NCI-H1417 (cell line): ENCODE measurements around the gene NCAPH2.
A peak's percentile ranks its signal among the peaks of the same experiment; 100 is the strongest.
"Not testable (repeated sequence)": the region's sequence is repeated elsewhere in the genome, so short reads cannot be mapped to it uniquely, and the experiment has no call there.

Experiments
- DNase-seq, 3 experiments: peaks; one replicate each; lab custom pipeline; 2025; lab: John Stamatoyannopoulos, UW

Gene NCAPH2

GRCh38 chr22:50519151-50519550 lies 11.1 kb downstream of the NCAPH2 start:
- no peak for DNase-seq

GRCh38 chr22:50520184-50520583 lies 12.2 kb downstream of the NCAPH2 start:
- not testable (repeated sequence) for DNase-seq

- no peak for DNase-seq
These were observed 12.9 kb downstream of the NCAPH2 start for GRCh38 chr22:50520826-50521453.

GRCh38 chr22:50521710-50522109 lies 13.7 kb downstream of the NCAPH2 start:
- no peak for DNase-seq

- DNase-seq: no peak
These were observed 14.3 kb downstream of the NCAPH2 start for GRCh38 chr22:50522208-50522805.

GRCh38 chr22:50522806-50523438 lies 14.9 kb downstream of the NCAPH2 start:
- DNase-seq: no peak

GRCh38 chr22:50523458-50523805 lies 15.4 kb downstream of the NCAPH2 start:
- no peak for DNase-seq

- peak in 1 of 3 experiments; percentile 31 for DNase-seq
These were observed 16.0 kb downstream of the NCAPH2 start for GRCh38 chr22:50523806-50524675.

- no peak for DNase-seq
These were observed 16.7 kb downstream of the NCAPH2 start for GRCh38 chr22:50524676-50525103.

GRCh38 chr22:50525104-50525857 lies 17.3 kb downstream of the NCAPH2 start, which contains the start of gene SCO2:
TSS of gene SCO2 (minus strand) at chr22:50525598. CDS start at chr22:50524411, 1,187 bp downstream.
- peak; percentile 85 to 96 (median 95) for DNase-seq

- DNase-seq: peak in 1 of 3 experiments; percentile 91
These were observed 17.8 kb downstream of the NCAPH2 start for GRCh38 chr22:50525858-50526107.

GRCh38 chr22:50526108-50526833 lies 18.2 kb downstream of the NCAPH2 start:
- DNase-seq: peak; percentile 7 to 90 (median 86)

GRCh38 chr22:50526834-50527801 lies 19.1 kb downstream of the NCAPH2 start:
- DNase-seq: peak in 2 of 3 experiments; percentile 41 to 58

GRCh38 chr22:50527921-50528681 lies 20.1 kb downstream of the NCAPH2 start:
- peak in 1 of 3 experiments; percentile 22 for DNase-seq

- peak in 1 of 3 experiments; percentile 22 for DNase-seq
These were observed 20.8 kb downstream of the NCAPH2 start for GRCh38 chr22:50528682-50529415.

- DNase-seq: no peak
These were observed 21.4 kb downstream of the NCAPH2 start for GRCh38 chr22:50529416-50529896.

GRCh38 chr22:50529897-50530579 lies 22.0 kb downstream of the NCAPH2 start, which contains the start of gene TYMP:
TSS of gene TYMP (minus strand) at chr22:50530012. CDS start at chr22:50529709, 303 bp downstream.
- no peak for DNase-seq

GRCh38 chr22:50530580-50530876 lies 22.5 kb downstream of the NCAPH2 start:
- DNase-seq: no peak
